Keratinocyte (primary cell): Measurements from ENCODE around the gene WFS1. TPM values are rescaled to one million over a fixed set of nuclear protein-coding genes. Genes with fewer than 3 reads are reported as not detected.

Source experiments
- DNase-seq: peaks from one replicate; pipeline ENCODE4 v3.0.0-alpha.2; 2011; ENCODE audit warnings: low read depth, missing footprints, low spot score
- FAIRE-seq: peaks from 2 replicates; lab custom pipeline; 2011; peaks lifted over from hg19 to GRCh38; lab: Jason Lieb, UNC
- H2AFZ ChIP-seq: 2 replicates; pipeline ENCODE4 v1.6.0; 2012; ENCODE audit warnings: low read length, control low read depth, inconsistent platforms; ENCODE audit not compliant: control insufficient read depth
- H3K27ac ChIP-seq: 2 replicates; pipeline ENCODE4 v1.5.1; 2011; ENCODE audit warnings: low read length; ENCODE audit not compliant: control insufficient read depth, insufficient read depth
- H3K27me3 ChIP-seq: 3 replicates; pipeline ENCODE4 v1.6.0; 2011; ENCODE audit warnings: low read length; ENCODE audit not compliant: control insufficient read depth, insufficient read depth; ENCODE audit errors: extremely low read depth
- H3K36me3 ChIP-seq, 2 experiments: 2 replicates in 1 of 2; 3 replicates in 1 of 2; pipeline ENCODE4 v1.5.1; 2011; ENCODE audit warnings: low read length in 2 of 2, mild to moderate bottlenecking in 1 of 2; ENCODE audit not compliant: control insufficient read depth in 2 of 2, insufficient read depth in 2 of 2; ENCODE audit errors: extremely low read depth in 1 of 2
- H3K4me1 ChIP-seq: 3 replicates; pipeline ENCODE4 v1.5.1; 2011; ENCODE audit warnings: low read length; ENCODE audit not compliant: control insufficient read depth, insufficient read depth; ENCODE audit errors: extremely low read depth
- H3K4me2 ChIP-seq: 3 replicates; pipeline ENCODE4 v1.6.0; 2011; ENCODE audit warnings: low read depth, low read length; ENCODE audit not compliant: control insufficient read depth, insufficient read depth; ENCODE audit errors: extremely low read depth
- H3K4me3 ChIP-seq, 3 experiments: fragments of 200-600 bp in 1 of 3; sonication (generic) in 1 of 3; 2 replicates in 2 of 3; 3 replicates in 1 of 3; pipeline ENCODE4 v1.5.1; 2011 to 2016; ENCODE audit warnings: low read length in 3 of 3, mild to moderate bottlenecking in 3 of 3, control low read depth in 2 of 3, inconsistent platforms in 1 of 3, low read depth in 1 of 3, mixed read lengths in 1 of 3, mixed run types in 1 of 3, moderate library complexity in 1 of 3; ENCODE audit not compliant: control insufficient read depth in 2 of 3, insufficient read depth in 2 of 3; ENCODE audit errors: extremely low read depth in 1 of 3
- H3K79me2 ChIP-seq: 2 replicates; pipeline ENCODE4 v1.6.0; 2012; ENCODE audit warnings: low read length; ENCODE audit not compliant: control insufficient read depth, insufficient read depth
- H3K9ac ChIP-seq: 3 replicates; pipeline ENCODE4 v1.6.0; 2011; ENCODE audit warnings: low read length; ENCODE audit not compliant: control insufficient read depth, insufficient read depth; ENCODE audit errors: extremely low read depth
- H3K9me1 ChIP-seq: 3 replicates; pipeline ENCODE4 v1.6.0; 2011; ENCODE audit warnings: low read length; ENCODE audit not compliant: control insufficient read depth, insufficient read depth; ENCODE audit errors: extremely low read depth
- H3K9me3 ChIP-seq: 2 replicates; pipeline ENCODE4 v1.5.1; 2012; ENCODE audit warnings: low read depth, low read length; ENCODE audit not compliant: control insufficient read depth
- H4K20me1 ChIP-seq: 3 replicates; pipeline ENCODE4 v1.6.0; 2011; ENCODE audit warnings: low read length; ENCODE audit not compliant: control insufficient read depth, insufficient read depth; ENCODE audit errors: extremely low read depth
- CTCF ChIP-seq, 3 experiments: IDR thresholded peaks in 1 of 3; conservative IDR thresholded peaks in 1 of 3; optimal IDR thresholded peaks in 1 of 3; 2 replicates in 2 of 3; 3 replicates in 1 of 3; pipeline versions ENCODE3 to v1.5.1; 2011; ENCODE audit warnings: low read length in 3 of 3, mild to moderate bottlenecking in 3 of 3, moderate library complexity in 2 of 3, control low read depth in 1 of 3, inconsistent platforms in 1 of 3; ENCODE audit not compliant: insufficient read depth in 2 of 3; ENCODE audit errors: extremely low read depth in 1 of 3
- EZH2 ChIP-seq: IDR thresholded peaks from one replicate; pipeline ENCODE4 v1.6.1; 2012; ENCODE audit warnings: inconsistent platforms, mild to moderate bottlenecking, low read length, moderate library complexity
- dilution Hi-C: fragments of 300-500 bp; cut with MboI; formaldehyde crosslinking; loops from one replicate; pipeline ENCODE4 v1.7.0; 2020; ENCODE audit warnings: low sequenced_read_pairs; ENCODE audit not compliant: extremely low pct_ligation_motif_present
- polyA plus RNA-seq, 5 experiments: library from polyadenylated mRNA; depleted of rRNA in 3 of 5; stranded (reverse) in 3 of 5; stranded (forward) in 1 of 5; unstranded in 1 of 5; fragments of >200 nt; gene quantifications; 1 replicate in 1 of 5; 2 replicates in 3 of 5; 3 replicates in 1 of 5; pipeline versions ENCODE4 v1.2.1 to v1.2.3, GENCODE V29; 2011 to 2012; ENCODE audit warnings: missing spikeins in 2 of 5, low read depth in 1 of 5, low replicate concordance in 1 of 5

The WFS1 gene
- polyA plus RNA-seq, 1 donor (not counting 4 experiments of a cell fraction or from before 2014, with no cell fraction given), result 7.0 TPM

GRCh38 chr4:6340446-6341015 lies 70.9 kb downstream of the WFS1 start:
- FAIRE-seq, result no peak
- no peaks in the 10 kb centered on the region for H3K79me2 ChIP-seq
- dilution Hi-C loops, result no loop called here

GRCh38 chr4:6341696-6342095 lies 72.0 kb downstream of the WFS1 start:
- Histone ChIP-seq H3K27me3 (no peaks in the 10 kb centered on the region), H3K36me3 (peaks cover 0 to 3% of the 10 kb centered on the region in 2 experiments), H4K20me1 (no peaks in the 10 kb centered on the region), H3K79me2 (no peaks in the 10 kb centered on the region), H3K27ac (no peak overlapping the region), H3K4me3 (no peak overlapping the region), H3K4me1 (peaks cover 9% of the 10 kb centered on the region), H3K9me3 (no peaks in the 10 kb centered on the region), H2AFZ (no peak overlapping the region), H3K9ac (no peak overlapping the region), H3K4me2 (no peak overlapping the region), H3K9me1 (no peaks in the 10 kb centered on the region)
- FAIRE-seq, result no peak
- TF ChIP-seq EZH2 (no peak), CTCF (optimal IDR thresholded peaks at IDR 0.05 in 1 of 3, IDR thresholded peaks at IDR 0.05 in 1 of 3, conservative IDR thresholded peaks at IDR 0.05 in 1 of 3; ENCODE audit: extremely low read depth in 1 of 3, insufficient read depth in 2 of 3, low read length in 3 of 3) (no peak)
- no peak for DNase-seq
- dilution Hi-C loops, result no loop called here

More at GRCh38 chr4:6340446-6341015, 70.9 kb downstream of the WFS1 start:
- H3K27me3 ChIP-seq, result no peaks in the 10 kb centered on the region
- peaks cover 9% of the 10 kb centered on the region for H3K4me1 ChIP-seq
- no peak for DNase-seq
- no peak overlapping the region for H2AFZ ChIP-seq
- H3K27ac ChIP-seq, result no peak overlapping the region
- no peak overlapping the region for H3K4me2 ChIP-seq
- H3K9me1 ChIP-seq, result no peaks in the 10 kb centered on the region
- H3K36me3 ChIP-seq, result peaks cover 0 to 3% of the 10 kb centered on the region in 2 experiments
- TF ChIP-seq CTCF (optimal IDR thresholded peaks at IDR 0.05 in 1 of 3, IDR thresholded peaks at IDR 0.05 in 1 of 3, conservative IDR thresholded peaks at IDR 0.05 in 1 of 3; ENCODE audit: extremely low read depth in 1 of 3, insufficient read depth in 2 of 3, low read length in 3 of 3), result no peak
- TF ChIP-seq EZH2, result no peak
- H3K9me3 ChIP-seq, result no peaks in the 10 kb centered on the region
- H3K4me3 ChIP-seq, result no peak overlapping the region
- no peaks in the 10 kb centered on the region for H4K20me1 ChIP-seq
- no peak overlapping the region for H3K9ac ChIP-seq
